HG02973 (cell line): Measurements from ENCODE around the gene FRY.
A peak's percentile ranks its signal among the peaks of the same experiment; 100 is the strongest.

Experiments
- ATAC-seq: cut with Tn5 transposase; IDR thresholded peaks from one replicate; pipeline ENCODE4 v1.9.1; 2021; ENCODE audit warnings: moderate library complexity; ENCODE audit not compliant: unreplicated experiment

The FRY gene

GRCh38 chr13:32016119-32016518 lies 15.5 kb upstream of the FRY start:
- no peak for ATAC-seq

- ATAC-seq: no peak
Observed at GRCh38 chr13:32016631-32017030, 14.9 kb upstream of the FRY start.

GRCh38 chr13:32017474-32017873 lies 14.1 kb upstream of the FRY start:
- ATAC-seq: no peak

GRCh38 chr13:32019612-32020233 lies 11.9 kb upstream of the FRY start:
- peak; percentile 60 for ATAC-seq

GRCh38 chr13:32021785-32022184 lies 9.8 kb upstream of the FRY start:
- ATAC-seq: no peak

DNA sequence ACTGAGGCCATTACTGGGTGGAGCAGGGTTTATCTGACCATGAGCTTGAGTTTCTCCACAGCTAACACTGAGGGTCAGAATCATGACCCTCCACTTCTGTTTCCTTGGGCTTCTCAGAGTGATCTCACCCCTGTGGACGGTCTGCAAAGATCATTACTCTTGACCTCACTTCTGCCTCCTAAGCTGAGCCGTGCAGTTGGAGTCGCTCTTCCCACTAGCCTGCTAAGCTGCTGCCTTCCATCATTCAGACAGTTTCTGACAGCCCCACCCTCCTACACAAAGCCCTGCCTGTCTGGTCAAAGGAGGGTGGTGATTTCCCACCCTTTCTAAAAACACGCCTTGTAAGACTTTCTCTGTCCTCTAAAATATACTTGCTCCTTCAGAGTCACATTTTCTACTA lies 9.3 kb upstream of the FRY start:
- ATAC-seq: no peak

- ATAC-seq: no peak
Observed at GRCh38 chr13:32023096-32023495, 8.5 kb upstream of the FRY start.

GRCh38 chr13:32023698-32024097 lies 7.9 kb upstream of the FRY start:
- no peak for ATAC-seq

- ATAC-seq: no peak
Observed at GRCh38 chr13:32024750-32025149, 6.8 kb upstream of the FRY start.

GRCh38 chr13:32025730-32026129 lies 5.8 kb upstream of the FRY start:
- no peak for ATAC-seq

DNA sequence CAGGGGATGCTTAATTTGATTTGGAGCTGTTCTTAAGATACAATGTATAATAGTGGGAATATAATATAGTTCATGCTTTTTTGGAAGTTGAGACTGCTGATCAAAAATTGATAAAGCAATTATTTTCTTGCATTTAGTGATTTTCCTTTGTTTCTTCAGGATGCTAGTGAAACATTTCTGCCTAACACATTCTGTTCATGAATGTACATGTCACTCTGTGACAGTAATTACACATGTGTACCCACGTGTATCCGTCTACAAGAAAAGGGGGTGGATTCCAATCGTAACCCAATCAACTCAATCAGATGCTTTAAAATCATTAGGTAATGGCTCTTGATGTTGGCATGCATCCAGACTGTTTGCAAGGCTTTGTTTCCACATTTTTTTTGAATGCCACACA lies 5.0 kb upstream of the FRY start:
- ATAC-seq: no peak

DNA sequence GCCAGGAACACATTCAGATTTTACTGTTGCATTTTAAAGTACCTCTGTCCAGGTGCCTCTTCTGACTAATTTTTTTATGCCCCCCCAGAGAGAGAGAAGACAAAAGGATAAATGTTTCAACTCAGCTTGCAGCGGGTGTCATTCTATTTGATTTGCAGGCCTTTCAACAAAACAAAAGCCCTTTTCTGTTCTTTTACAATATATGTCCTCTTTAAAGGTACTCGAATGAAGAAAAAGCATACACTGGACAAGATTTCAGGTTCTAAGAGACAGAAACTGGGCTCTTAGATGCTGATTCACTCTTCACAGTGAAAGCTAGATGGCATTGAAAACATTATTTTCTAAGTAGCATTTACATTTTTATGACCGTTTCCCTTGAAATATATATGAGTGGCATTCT lies 2.9 kb upstream of the FRY start:
- ATAC-seq: no peak

DNA sequence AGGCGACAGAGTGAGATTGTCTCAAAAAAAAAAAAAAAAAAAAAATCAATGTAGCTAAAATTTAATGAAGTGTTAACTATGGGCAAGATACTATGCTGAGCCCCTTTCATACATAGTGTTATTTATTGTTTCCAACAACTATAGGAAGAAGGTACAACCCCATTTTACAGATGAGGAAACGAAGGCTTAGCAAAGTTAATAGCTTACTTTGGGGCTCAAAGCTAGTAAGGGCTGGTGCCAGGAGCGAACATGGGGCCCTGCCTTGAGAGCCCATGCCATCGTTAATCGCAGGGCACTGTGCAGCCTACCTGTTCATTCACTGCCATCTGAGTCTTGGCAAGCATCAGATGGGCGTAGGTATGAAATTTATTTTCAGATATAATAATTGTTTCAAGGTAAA lies 1.9 kb upstream of the FRY start:
- no peak for ATAC-seq

DNA sequence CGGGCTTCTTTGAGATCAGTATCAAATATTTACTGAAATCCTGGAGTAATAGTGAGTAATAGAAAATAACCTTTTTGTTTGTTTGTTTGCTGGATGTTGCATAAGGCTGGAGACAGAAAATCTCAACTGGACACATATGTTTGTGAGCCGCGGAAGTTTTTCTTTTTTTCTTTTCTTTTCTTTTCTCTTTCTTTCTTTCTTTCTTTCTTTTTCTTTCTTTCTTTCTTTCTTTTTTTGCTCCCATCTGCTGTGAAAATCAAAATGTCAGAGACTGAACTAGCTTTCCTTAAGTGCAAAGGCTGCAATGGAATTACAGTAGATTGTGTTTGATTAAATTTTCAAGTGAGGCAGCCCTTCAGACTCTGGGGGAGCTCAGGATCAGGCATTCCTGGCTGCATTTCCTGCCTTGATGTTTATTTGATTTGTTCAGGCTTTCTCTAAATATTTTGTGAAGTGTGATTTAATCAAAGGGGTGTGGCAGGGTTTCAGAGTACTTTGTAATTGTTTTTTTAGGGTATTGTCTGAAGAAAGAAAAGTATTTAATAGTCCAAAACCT lies 319 bp downstream of the FRY start:
- no peak for ATAC-seq

GRCh38 chr13:32032759-32033158 lies 1.2 kb downstream of the FRY start:
- ATAC-seq: no peak

- no peak for ATAC-seq
Observed at GRCh38 chr13:32033744-32034143, 2.2 kb downstream of the FRY start.

GRCh38 chr13:32035716-32036115 lies 4.1 kb downstream of the FRY start:
- ATAC-seq: no peak

GRCh38 chr13:32036126-32036695 lies 4.6 kb downstream of the FRY start:
- ATAC-seq: no peak

DNA sequence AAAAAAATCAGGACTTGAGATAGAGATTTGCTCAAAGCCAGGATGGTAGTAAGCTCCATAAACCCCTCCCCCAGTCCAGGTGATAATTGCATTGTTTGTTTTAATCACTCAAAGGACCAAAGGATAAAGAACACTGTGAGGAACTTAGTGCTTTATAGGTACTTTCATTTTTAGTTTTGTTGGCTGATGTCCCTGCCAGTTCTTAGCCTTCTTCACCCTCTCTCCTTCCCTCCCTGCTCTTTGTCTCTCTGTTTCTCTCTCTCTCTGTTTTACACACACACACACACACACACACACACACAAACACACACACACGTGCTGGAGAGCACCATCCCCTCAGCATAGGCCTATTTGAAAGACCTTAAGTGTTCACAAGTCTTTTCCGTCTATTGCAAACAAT lies 5.2 kb downstream of the FRY start:
- ATAC-seq: no peak

DNA sequence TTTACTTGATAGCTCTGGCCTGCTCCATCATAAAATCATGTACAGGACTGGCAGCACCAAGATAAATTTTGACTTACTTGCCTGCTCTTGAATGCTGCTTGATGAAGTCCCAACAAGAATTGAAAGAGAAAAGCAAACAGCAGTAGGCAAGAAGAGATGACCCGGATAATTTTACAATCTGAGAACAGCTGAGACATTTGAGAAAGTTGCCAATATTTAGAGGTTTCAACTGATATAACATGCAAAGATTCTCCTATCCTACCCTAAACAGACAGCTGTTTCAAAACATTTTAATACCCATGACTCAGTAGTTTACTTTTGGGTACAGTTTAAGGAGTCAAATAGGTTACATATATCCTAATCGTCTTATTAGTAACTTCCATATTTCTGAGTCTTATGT lies 5.9 kb downstream of the FRY start:
- ATAC-seq: no peak

- ATAC-seq: no peak
Observed at GRCh38 chr13:32038343-32038742, 6.8 kb downstream of the FRY start.

DNA sequence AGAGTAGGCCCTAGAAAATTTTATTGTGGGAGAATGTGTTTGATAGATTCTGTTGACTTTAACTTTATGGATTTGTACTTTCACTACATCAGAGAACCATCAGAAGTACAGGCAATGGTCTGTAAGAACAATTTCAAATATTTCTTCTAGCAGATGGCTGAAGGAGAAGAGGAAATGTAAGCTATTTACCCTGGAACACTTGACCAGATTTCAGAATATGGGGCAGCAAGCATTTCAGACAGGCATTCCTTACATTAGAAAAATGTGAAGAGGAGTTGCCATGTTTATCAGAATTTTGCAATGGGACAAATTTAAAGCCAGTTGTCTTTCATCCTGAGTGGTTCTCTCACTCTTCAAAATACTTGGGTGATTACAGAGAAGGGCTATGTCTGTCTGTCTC lies 7.5 kb downstream of the FRY start:
- no peak for ATAC-seq

DNA sequence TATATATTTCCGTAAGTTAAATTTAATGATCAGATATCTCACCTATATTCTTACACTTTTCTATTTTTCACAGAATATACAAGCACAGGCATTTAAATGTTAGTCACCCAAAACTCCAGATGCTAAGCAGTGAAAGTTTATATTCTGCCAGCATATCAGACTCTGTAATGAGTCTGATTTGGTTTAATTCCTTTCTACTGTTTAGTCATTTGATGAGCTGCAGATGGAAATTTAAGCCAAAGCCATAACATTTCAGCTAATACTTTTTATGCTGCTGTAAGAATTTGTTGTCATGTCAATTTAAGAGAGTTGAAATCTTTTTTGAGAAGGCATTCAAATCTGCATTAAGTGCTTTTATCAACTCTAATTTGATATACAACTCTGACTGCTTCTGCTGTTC lies 8.0 kb downstream of the FRY start:
- ATAC-seq: no peak
